Esophagus muscularis mucosa (tissue), 4 donors: ENCODE results near the gene ZXDC. TPM values are rescaled to one million over a fixed set of nuclear protein-coding genes. Genes with fewer than 3 reads are reported as not detected.
A peak's percentile ranks its signal among the peaks of the same experiment; 100 is the strongest.

Experiments used
- DNase-seq: peaks from one replicate; pipeline ENCODE4 v3.0.0-alpha.2; 2017; ENCODE audit errors: extremely low spot score
- H3K27ac ChIP-seq, 4 donors: fragments of 200-600 bp; sonication (generic); replicated peaks in 1 of 4; 1 replicate in 3 of 4; 2 replicates in 1 of 4; pipeline ENCODE4 v1.5.1; 2016 to 2019; ENCODE audit warnings: mild to moderate bottlenecking in 1 of 4
- H3K27me3 ChIP-seq, 4 donors: fragments of 200-600 bp; sonication (generic); one replicate each; pipeline versions ENCODE4 v1.5.1 to v1.6.0; 2016 to 2019
- H3K36me3 ChIP-seq, 4 donors: fragments of 200-600 bp; sonication (generic); one replicate each; pipeline ENCODE4 v1.5.1; 2016 to 2019
- H3K4me1 ChIP-seq, 4 donors: fragments of 200-600 bp; sonication (generic); one replicate each; pipeline ENCODE4 v1.5.1; 2016 to 2019
- H3K4me3 ChIP-seq, 4 donors: fragments of 200-600 bp; sonication (generic); 1 replicate in 2 of 4; 2 replicates in 2 of 4; pipeline ENCODE4 v1.5.1; 2016 to 2019; ENCODE audit warnings: mild to moderate bottlenecking in 4 of 4, moderate library complexity in 1 of 4
- H3K9me3 ChIP-seq, 4 donors: fragments of 200-600 bp; sonication (generic); 1 replicate in 3 of 4; 2 replicates in 1 of 4; pipeline ENCODE4 v1.5.1; 2016 to 2019
- EP300 ChIP-seq: sonication (generic); formaldehyde crosslinking; IDR thresholded peaks from one replicate; pipeline ENCODE4 v1.6.1; 2017; ENCODE audit warnings: antibody characterized with exemption
- POLR2A ChIP-seq: fragments of 450-650 bp; IDR thresholded peaks from one replicate; pipeline ENCODE4 v1.6.1; 2017; ENCODE audit warnings: antibody characterized with exemption, moderate library complexity, mild to moderate bottlenecking, low read depth
- POLR2AphosphoS5 ChIP-seq, 2 donors: sonication (generic); formaldehyde crosslinking; IDR thresholded peaks; one replicate each; pipeline ENCODE4 v1.6.1; 2017; ENCODE audit warnings: antibody characterized with exemption in 2 of 2
- WGBS: methylation state at CpG from one replicate; pipeline ENCODE4 v1.1.5; 2018; 5-methylcytosine and 5-hydroxymethylcytosine counted together
- intact Hi-C: fragments of 100-400 bp; cut with DNase I; formaldehyde crosslinking; loops from one replicate; pipeline ENCODE4 v1.15.1; 2023
- total RNA-seq, 4 donors: library from RNA; depleted of rRNA; stranded (reverse); fragments of >200 nt; gene quantifications; one replicate each; pipeline versions ENCODE4 v1.1.0 to v1.2.1, GENCODE V29; 2016
- TF ChIP-seq, protein P1 (sequence below), 3 experiments: fragments of 200-600 bp in 2 of 3; fragments of 450-650 bp in 1 of 3; sonication (generic) in 2 of 3; IDR thresholded peaks; one replicate each; pipeline ENCODE4 v1.5.1; 2017 to 2019; ENCODE audit warnings: antibody characterized with exemption in 3 of 3, mild to moderate bottlenecking in 2 of 3, moderate library complexity in 1 of 3

ZXDC gene
- total RNA-seq, 4 donors from 2014 or later = 25.8 to 41.2 (median 38.6) TPM

DNA sequence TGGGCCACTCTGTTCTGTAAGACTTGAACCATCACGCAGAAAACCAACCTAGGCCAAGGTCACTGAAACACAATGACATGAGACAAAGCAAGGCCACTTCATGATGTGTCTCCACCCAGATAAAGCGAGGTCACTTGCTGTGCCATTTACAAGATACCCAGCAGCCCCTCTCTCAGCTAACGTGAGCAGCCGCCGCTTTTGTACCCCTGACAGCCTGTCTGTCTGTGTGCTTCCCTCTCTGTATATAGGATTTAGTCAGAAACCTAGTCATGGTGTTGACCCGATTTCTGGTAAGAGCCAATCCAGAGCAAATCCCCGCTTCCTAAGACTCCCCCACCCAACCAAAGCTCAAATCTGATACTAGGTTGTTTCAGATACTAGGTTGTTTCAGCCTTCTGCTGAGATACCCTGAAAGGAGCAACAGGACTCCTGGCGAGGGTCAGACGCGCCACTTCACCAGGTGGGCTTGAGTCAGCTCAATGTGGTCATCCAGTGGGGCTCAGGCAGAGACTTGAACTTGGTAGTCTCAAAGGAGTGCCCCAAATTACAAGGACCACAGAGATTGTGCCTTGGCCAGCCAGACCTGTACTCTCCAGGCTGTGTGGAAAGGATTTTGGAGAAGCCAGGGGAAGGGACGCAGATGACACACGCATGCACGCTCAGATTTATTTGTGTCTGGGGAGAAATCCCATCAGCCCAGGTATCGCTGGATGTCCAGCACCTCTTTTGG lies 3.1 kb upstream of the ZXDC start:
- no peaks in the 10 kb centered on the region for H3K36me3 ChIP-seq
- H3K27ac ChIP-seq = no peak overlapping the region
- no peak overlapping the region for H3K4me3 ChIP-seq
- H3K4me1 ChIP-seq = peaks cover 16 to 26% (median 21%) of the 10 kb centered on the region in 4 donors
- intact Hi-C loops = no loop called here
- DNase-seq = no peak
- 97% methylated on average over 14 of the region's 14 CpGs for WGBS
- no peaks in the 10 kb centered on the region for H3K27me3 ChIP-seq
- TF ChIP-seq EP300 (no peak), POLR2A (no peak), POLR2AphosphoS5 (IDR thresholded peaks at IDR 0.05) (no peak)
- TF ChIP-seq, protein P1, sequence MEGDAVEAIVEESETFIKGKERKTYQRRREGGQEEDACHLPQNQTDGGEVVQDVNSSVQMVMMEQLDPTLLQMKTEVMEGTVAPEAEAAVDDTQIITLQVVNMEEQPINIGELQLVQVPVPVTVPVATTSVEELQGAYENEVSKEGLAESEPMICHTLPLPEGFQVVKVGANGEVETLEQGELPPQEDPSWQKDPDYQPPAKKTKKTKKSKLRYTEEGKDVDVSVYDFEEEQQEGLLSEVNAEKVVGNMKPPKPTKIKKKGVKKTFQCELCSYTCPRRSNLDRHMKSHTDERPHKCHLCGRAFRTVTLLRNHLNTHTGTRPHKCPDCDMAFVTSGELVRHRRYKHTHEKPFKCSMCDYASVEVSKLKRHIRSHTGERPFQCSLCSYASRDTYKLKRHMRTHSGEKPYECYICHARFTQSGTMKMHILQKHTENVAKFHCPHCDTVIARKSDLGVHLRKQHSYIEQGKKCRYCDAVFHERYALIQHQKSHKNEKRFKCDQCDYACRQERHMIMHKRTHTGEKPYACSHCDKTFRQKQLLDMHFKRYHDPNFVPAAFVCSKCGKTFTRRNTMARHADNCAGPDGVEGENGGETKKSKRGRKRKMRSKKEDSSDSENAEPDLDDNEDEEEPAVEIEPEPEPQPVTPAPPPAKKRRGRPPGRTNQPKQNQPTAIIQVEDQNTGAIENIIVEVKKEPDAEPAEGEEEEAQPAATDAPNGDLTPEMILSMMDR (IDR thresholded peaks at IDR 0.05) = no peak
- no peaks in the 10 kb centered on the region for H3K9me3 ChIP-seq

DNA sequence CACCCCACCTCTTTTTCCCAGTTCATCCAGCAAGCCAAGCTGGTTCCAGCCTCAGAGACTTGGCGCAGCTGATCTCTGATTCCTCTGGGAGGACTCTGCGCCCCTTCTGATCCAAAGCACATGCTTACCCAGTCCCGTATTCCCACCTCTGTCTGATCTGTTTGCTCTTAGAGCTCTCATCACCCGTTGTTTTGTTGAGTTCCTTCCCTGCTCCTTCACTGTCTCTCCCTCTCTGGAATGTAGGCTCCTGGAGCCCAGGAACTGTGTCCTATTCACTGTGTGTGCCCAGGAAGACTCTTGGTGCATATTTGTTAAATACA lies 1.3 kb upstream of the ZXDC start:
- 71% methylated on average over 4 of the region's 4 CpGs for WGBS

DNA sequence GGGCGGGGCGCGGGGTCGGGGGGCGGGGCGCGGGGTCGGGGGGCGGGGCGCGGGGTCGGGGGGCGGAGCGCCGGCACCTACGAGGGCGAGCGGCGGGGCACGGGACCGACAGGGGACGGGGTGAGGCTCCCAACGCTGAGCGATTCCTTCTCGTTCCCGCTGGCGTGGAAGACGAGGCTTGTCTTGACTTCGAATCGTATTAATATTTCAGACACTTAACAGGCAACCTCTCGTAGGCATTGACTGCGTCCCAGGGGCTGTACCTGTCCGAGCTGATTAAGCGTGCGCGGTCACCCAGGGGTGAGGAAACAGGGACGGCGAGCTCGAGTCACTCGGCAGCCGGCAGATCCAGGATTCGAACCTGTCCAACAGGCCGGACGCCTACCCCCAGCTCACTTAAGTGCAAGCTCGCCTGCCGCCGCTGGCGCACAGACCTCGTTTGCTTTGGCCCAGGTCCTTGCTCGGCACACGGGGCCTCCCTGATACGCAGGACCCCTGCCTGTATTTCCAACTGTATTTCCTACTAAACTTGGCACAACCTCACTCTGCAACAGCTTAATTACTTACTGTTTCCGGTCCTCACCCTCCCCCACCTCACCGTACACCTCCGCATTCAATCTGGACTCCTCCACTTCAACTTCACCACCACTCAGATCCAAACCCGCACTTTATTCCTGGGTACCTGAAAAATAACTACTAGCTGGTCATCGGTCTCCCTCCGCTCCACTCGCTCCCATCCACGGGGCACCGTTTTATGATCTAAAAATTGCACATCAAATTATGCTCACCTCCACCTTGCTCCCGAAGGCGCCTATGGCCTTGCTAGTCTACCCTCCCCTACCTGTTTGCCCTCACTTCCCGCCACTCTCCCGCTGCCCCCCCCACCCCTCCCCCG lies 722 bp upstream of the ZXDC start:
- 28% methylated on average over 27 of the region's 66 CpGs for WGBS
- intact Hi-C loops = no loop called here
- no peak for DNase-seq
- peaks cover 39 to 44% (median 44%) of the 10 kb centered on the region in 4 donors for H3K4me1 ChIP-seq
- no peaks in the 10 kb centered on the region for H3K27me3 ChIP-seq
- H3K9me3 ChIP-seq = no peaks in the 10 kb centered on the region
- peak overlapping the region; percentile 89 to 94 (median 92) for H3K27ac ChIP-seq
- peaks cover 0 to 1% (median under 1%) of the 10 kb centered on the region in 4 donors for H3K36me3 ChIP-seq
- TF ChIP-seq EP300 (no peak), POLR2A (peak; percentile 54), POLR2AphosphoS5 (IDR thresholded peaks at IDR 0.05) (peak; percentile 83 to 97)
- TF ChIP-seq, protein P1 (IDR thresholded peaks at IDR 0.05) = no peak
- H3K4me3 ChIP-seq = peak overlapping the region; percentile 67 to 79 (median 71)

More for the DNA sequence above, 1.3 kb upstream of the ZXDC start:
- peak overlapping the region in 1 of 4 donors; percentile 67 for H3K4me3 ChIP-seq
- no peak for DNase-seq
- TF ChIP-seq POLR2AphosphoS5 (IDR thresholded peaks at IDR 0.05) (no peak), POLR2A (no peak)
- TF ChIP-seq, protein P1 (IDR thresholded peaks at IDR 0.05) = no peak
- no peaks in the 10 kb centered on the region for H3K36me3 ChIP-seq
- no peaks in the 10 kb centered on the region for H3K9me3 ChIP-seq
- H3K4me1 ChIP-seq = peaks cover 33 to 42% (median 38%) of the 10 kb centered on the region in 4 donors
- no peaks in the 10 kb centered on the region for H3K27me3 ChIP-seq
- peak overlapping the region in 3 of 4 donors; percentile 90 to 94 (median 94) for H3K27ac ChIP-seq
- intact Hi-C loops = no loop called here

GRCh38 chr3:126474498-126475412 lies 936 bp downstream of the ZXDC start:
- peak overlapping the region; percentile 93 to 99 (median 94) for H3K27ac ChIP-seq
- no peaks in the 10 kb centered on the region for H3K27me3 ChIP-seq
- TF ChIP-seq, protein P1 (IDR thresholded peaks at IDR 0.05) = no peak
- no peak for TF ChIP-seq POLR2AphosphoS5 (IDR thresholded peaks at IDR 0.05)
- TF ChIP-seq POLR2A = no peak
- no peak for TF ChIP-seq EP300
- DNase-seq = no peak
- H3K4me3 ChIP-seq = peak overlapping the region; percentile 67 to 79 (median 71)
- no peaks in the 10 kb centered on the region for H3K9me3 ChIP-seq
- H3K4me1 ChIP-seq = peaks cover 44 to 56% (median 49%) of the 10 kb centered on the region in 4 donors
- H3K36me3 ChIP-seq = peaks cover 16 to 18% (median 17%) of the 10 kb centered on the region in 4 donors
- intact Hi-C loops = loop anchor here (5.0 kb wide), 1 partner anchor 82 kb away; the partner anchor contains the start of gene CFAP100
- 23% methylated on average over 21 of the region's 72 CpGs for WGBS
